Smooth muscle cell of bladder (primary cell): ENCODE results near the gene TRRAP. TPM values are rescaled to one million over a fixed set of nuclear protein-coding genes. Genes with fewer than 3 reads are reported as not detected.

Experiments
- total RNA-seq: library from RNA; depleted of rRNA; stranded (reverse); fragments of >200 nt; gene quantifications from 2 replicates; pipeline ENCODE4 v1.2.3, GENCODE V29; 2014

TRRAP gene
- total RNA-seq = 10.4 and 14.5 TPM in 2 replicates

GRCh38 chr7:98878365-98879197, at the start of gene TRRAP:
Gene TRRAP, plus strand, starts transcription at chr7:98878532. Its CDS starts 2,619 bp downstream, at chr7:98881151.

GRCh38 chr7:98869597-98870120, 8.7 kb upstream of the TRRAP start, which contains the start of gene TMEM130:
Gene TMEM130, minus strand, starts transcription at chr7:98870014. Its CDS starts 153 bp downstream, at chr7:98869861.

Other genes starting within 250 kb of the TRRAP start
- gene TMEM130, start 8.5 kb upstream of the TRRAP start, total RNA-seq = 0.09 and 0.14 TPM in 2 replicates